CD4-positive, alpha-beta memory T cell (primary cell): Measurements from ENCODE around the gene TTC28. TPM values are rescaled to one million over a fixed set of nuclear protein-coding genes. Genes with fewer than 3 reads are reported as not detected.

ENCODE experiments used
- CTCF ChIA-PET: fragments of 350-600 bp; sonication (Branson Sonifier 250); formaldehyde crosslinking; loops from one replicate; lab custom pipeline; 2021; ENCODE audit warnings: inconsistent platforms; ENCODE audit not compliant: partially characterized antibody; lab: Charles Lee
- POLR2A ChIA-PET: fragments of 350-600 bp; sonication (Branson Sonifier 250); formaldehyde crosslinking; loops from one replicate; lab custom pipeline; 2021; ENCODE audit not compliant: partially characterized antibody; lab: Charles Lee
- DNase-seq, 5 donors: peaks; one replicate each; pipeline versions ENCODE4 v3.0.0 to v3.0.0-alpha.2; 2020 to 2022; ENCODE audit warnings: mixed read lengths in 1 of 5
- H3K27ac ChIP-seq: one replicate; pipeline ENCODE4 v1.7.0; 2013; ENCODE audit warnings: low read depth, low read length
- H3K27me3 ChIP-seq: 2 replicates; pipeline ENCODE4 v1.7.0; 2013; ENCODE audit warnings: mild to moderate bottlenecking, low read length, moderate library complexity; ENCODE audit not compliant: insufficient read depth
- H3K36me3 ChIP-seq: 2 replicates; pipeline ENCODE4 v1.7.0; 2013; ENCODE audit warnings: mild to moderate bottlenecking, low read length, moderate library complexity; ENCODE audit not compliant: insufficient read depth
- H3K4me1 ChIP-seq: 2 replicates; pipeline ENCODE4 v1.7.0; 2013; ENCODE audit warnings: mild to moderate bottlenecking, low read length, moderate library complexity; ENCODE audit not compliant: insufficient read depth
- H3K4me3 ChIP-seq, 2 donors: one replicate each; pipeline ENCODE4 v1.7.0; 2013; ENCODE audit warnings: low read length in 2 of 2, mild to moderate bottlenecking in 1 of 2
- H3K9me3 ChIP-seq, 2 donors: one replicate each; pipeline ENCODE4 v1.7.0; 2013; ENCODE audit warnings: low read length in 2 of 2, control low read depth in 1 of 2; ENCODE audit not compliant: control insufficient read depth in 1 of 2
- H3K27ac Mint-ChIP-seq, 7 donors: one replicate each; pipeline ENCODE4 v1.8.0; 2020 to 2021; ENCODE audit warnings: mixed read lengths in 7 of 7, mild to moderate bottlenecking in 6 of 7, inconsistent platforms in 3 of 7, moderate library complexity in 3 of 7
- H3K27me3 Mint-ChIP-seq, 2 donors: one replicate each; pipeline ENCODE4 v1.8.0; 2020 to 2021; ENCODE audit warnings: mixed read lengths in 2 of 2
- H3K36me3 Mint-ChIP-seq, 2 donors: one replicate each; pipeline ENCODE4 v1.8.0; 2020 to 2021; ENCODE audit warnings: mixed read lengths in 2 of 2, inconsistent platforms in 1 of 2, mild to moderate bottlenecking in 1 of 2
- H3K4me1 Mint-ChIP-seq, 4 donors: one replicate each; pipeline ENCODE4 v1.8.0; 2020 to 2021; ENCODE audit warnings: mixed read lengths in 4 of 4, mild to moderate bottlenecking in 1 of 4
- H3K4me3 Mint-ChIP-seq, 8 donors: one replicate each; pipeline ENCODE4 v1.8.0; 2020 to 2021; ENCODE audit warnings: mixed read lengths in 8 of 8, mild to moderate bottlenecking in 7 of 8, moderate library complexity in 6 of 8, inconsistent platforms in 3 of 8
- H3K9me3 Mint-ChIP-seq, 8 donors: one replicate each; pipeline ENCODE4 v1.8.0; 2020 to 2021; ENCODE audit warnings: mixed read lengths in 8 of 8, mild to moderate bottlenecking in 5 of 8, inconsistent platforms in 3 of 8, moderate library complexity in 1 of 8
- intact Hi-C: fragments of 100-400 bp; cut with micrococcal nuclease; formaldehyde crosslinking; loops from one replicate; pipeline ENCODE4 v1.15.1; 2023
- polyA plus RNA-seq, 2 donors: library from polyadenylated mRNA; unstranded; fragments of 300-500 nt; fragmentation: Illumina TruSeq; gene quantifications; one replicate each; pipeline ENCODE4 v1.2.3, GENCODE V29; 2021
- total RNA-seq, 2 experiments: library from RNA; stranded (reverse); gene quantifications; one replicate each; pipeline ENCODE4 v1.2.3, GENCODE V29; 2021

The TTC28 gene
- total and polyA plus RNA-seq, 4 experiments from 2014 or later: 0.50 to 1.7 (median 1.6) TPM; not detected in 1

DNA sequence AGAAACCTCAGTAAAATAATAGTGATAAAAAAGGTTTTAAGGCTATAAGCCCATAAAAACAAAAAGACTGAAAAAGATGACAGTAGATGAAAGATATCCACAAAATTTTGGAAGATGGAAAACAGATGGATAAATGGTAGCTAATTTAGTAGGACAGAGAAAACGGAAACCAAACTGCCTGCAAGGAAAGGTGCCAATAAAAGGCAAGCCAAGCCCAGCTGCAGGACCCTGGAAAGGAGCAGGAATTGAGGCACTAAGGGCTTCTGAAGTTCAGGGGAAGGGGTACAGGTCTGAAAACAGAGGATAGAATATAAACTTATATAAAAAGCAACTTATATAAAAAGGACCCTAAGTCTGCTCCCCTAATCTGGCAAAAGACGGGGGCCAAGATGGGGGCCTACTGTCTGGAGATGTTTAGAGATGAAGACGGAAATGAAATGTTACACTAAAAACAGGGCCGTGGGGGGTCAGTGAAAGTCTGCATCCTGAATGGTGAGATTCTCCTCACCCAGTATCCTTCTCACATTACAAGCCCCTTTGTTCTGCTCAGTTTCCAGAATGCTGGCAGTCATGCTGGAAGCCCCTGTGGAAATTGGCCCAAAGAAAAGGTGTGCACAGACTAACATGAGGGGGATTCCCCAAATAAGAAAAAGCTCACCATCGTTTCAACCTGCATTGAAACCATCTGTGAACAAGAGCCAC lies 491.3 kb downstream of the TTC28 start:
- no peaks in the 10 kb centered on the region for H3K27me3 ChIP-seq
- H3K4me3 ChIP-seq: no peak overlapping the region
- peaks cover 6 to 27% of the 10 kb centered on the region in 2 donors for H3K27me3 Mint-ChIP-seq
- no peaks in the 10 kb centered on the region for H3K4me1 Mint-ChIP-seq
- H3K36me3 ChIP-seq: no peaks in the 10 kb centered on the region
- DNase-seq: no peak
- H3K4me3 Mint-ChIP-seq: no peak overlapping the region
- ChIA-PET POLR2A (no interaction called here), CTCF (no interaction called here)
- peaks cover 0 to 3% (median 0%) of the 10 kb centered on the region in 8 donors for H3K9me3 Mint-ChIP-seq
- H3K36me3 Mint-ChIP-seq: no peaks in the 10 kb centered on the region
- H3K27ac Mint-ChIP-seq: no peak overlapping the region
- no peak overlapping the region for H3K27ac ChIP-seq
- no peaks in the 10 kb centered on the region for H3K9me3 ChIP-seq
- intact Hi-C loops: no loop called here
- H3K4me1 ChIP-seq: no peaks in the 10 kb centered on the region

DNA sequence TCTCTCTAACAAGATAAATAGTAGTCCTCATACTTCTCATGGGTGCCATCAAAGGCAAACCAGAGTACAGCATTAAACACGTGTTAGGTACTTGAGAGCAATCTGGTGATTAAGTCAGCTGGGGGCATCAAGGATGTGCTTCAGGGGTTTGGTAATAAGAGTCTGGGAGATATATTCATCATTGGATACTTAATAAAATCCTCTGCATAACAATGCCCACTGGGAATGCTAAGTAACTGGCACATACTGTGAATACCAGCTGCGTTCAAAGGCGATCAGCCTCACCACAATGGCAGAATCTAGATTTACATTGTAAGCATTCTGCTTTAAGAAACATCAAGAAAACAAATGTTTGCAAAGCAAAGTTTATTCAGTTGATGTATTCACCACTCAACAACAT lies 492.0 kb downstream of the TTC28 start:
- intact Hi-C loops: no loop called here
- H3K27me3 Mint-ChIP-seq: peaks cover 4 to 26% of the 10 kb centered on the region in 2 donors
- H3K4me1 ChIP-seq: no peaks in the 10 kb centered on the region
- no peaks in the 10 kb centered on the region for H3K27me3 ChIP-seq
- no peaks in the 10 kb centered on the region for H3K36me3 ChIP-seq
- no peak overlapping the region for H3K27ac ChIP-seq
- no peak for DNase-seq
- H3K27ac Mint-ChIP-seq: no peak overlapping the region
- peaks cover 0 to 1% (median 0%) of the 10 kb centered on the region in 8 donors for H3K9me3 Mint-ChIP-seq
- no peak overlapping the region for H3K4me3 ChIP-seq
- CTCF ChIA-PET: no interaction called here
- no peak overlapping the region for H3K4me3 Mint-ChIP-seq
- POLR2A ChIA-PET: no interaction called here
- no peaks in the 10 kb centered on the region for H3K4me1 Mint-ChIP-seq
- no peaks in the 10 kb centered on the region for H3K9me3 ChIP-seq
- no peaks in the 10 kb centered on the region for H3K36me3 Mint-ChIP-seq

DNA sequence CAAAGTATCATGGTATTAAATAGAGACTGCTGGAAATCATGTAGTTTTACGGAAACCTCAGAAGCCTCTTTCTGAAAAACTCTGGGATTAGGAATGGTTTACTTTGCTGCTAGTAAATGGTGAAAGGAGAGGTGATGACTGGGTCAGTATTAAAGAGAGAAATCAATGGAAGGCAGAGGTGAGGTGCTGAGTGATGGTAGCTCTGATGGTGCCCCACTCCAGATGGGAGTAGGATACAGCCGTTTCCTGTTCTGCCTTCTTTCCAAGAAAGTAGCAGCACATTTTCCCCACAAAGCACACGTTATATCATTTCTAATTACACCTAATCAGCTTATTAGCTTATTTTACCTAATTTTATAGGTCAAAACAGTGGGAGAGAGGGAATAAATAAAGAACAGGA lies 493.0 kb downstream of the TTC28 start:
- H3K27ac ChIP-seq: no peak overlapping the region
- H3K9me3 Mint-ChIP-seq: peaks cover 0 to 1% (median 0%) of the 10 kb centered on the region in 8 donors
- H3K4me3 ChIP-seq: no peak overlapping the region
- H3K27me3 ChIP-seq: no peaks in the 10 kb centered on the region
- ChIA-PET CTCF (no interaction called here), POLR2A (no interaction called here)
- no peaks in the 10 kb centered on the region for H3K9me3 ChIP-seq
- no peak overlapping the region for H3K4me3 Mint-ChIP-seq
- peaks cover 2 to 24% of the 10 kb centered on the region in 2 donors for H3K27me3 Mint-ChIP-seq
- H3K36me3 ChIP-seq: no peaks in the 10 kb centered on the region
- no peaks in the 10 kb centered on the region for H3K36me3 Mint-ChIP-seq
- intact Hi-C loops: no loop called here
- H3K4me1 ChIP-seq: no peaks in the 10 kb centered on the region
- H3K27ac Mint-ChIP-seq: no peak overlapping the region
- no peaks in the 10 kb centered on the region for H3K4me1 Mint-ChIP-seq
- no peak for DNase-seq

DNA sequence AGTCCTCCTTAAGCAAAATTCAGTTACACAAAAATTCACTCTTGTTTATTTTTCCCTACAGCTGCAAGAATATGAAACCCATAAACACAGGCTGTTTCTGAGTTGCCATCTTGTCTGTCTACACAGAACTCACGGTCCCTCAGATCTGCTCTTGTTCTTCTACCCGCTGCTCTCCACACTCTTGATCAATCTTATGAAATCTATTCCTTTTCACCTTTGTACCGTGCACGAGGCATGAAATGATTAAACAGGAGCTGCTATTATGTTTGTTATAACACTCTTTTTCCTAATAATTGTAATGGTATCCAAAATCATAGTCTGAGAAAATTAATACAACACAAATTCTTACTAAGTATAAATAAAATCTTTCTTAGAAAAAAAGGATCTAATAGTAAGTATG lies 494.5 kb downstream of the TTC28 start:
- Histone ChIP-seq H3K4me1 (no peaks in the 10 kb centered on the region), H3K27ac (no peak overlapping the region), H3K36me3 (no peaks in the 10 kb centered on the region), H3K9me3 (no peaks in the 10 kb centered on the region), H3K4me3 (no peak overlapping the region), H3K27me3 (no peaks in the 10 kb centered on the region)
- no peak for DNase-seq
- intact Hi-C loops: no loop called here
- ChIA-PET POLR2A (no interaction called here), CTCF (no interaction called here)
- Mint-ChIP-seq H3K27ac (no peak overlapping the region), H3K27me3 (peaks cover 4 to 26% of the 10 kb centered on the region in 2 donors), H3K9me3 (peaks cover 0 to 1% (median 0%) of the 10 kb centered on the region in 8 donors), H3K4me1 (no peaks in the 10 kb centered on the region), H3K4me3 (no peak overlapping the region), H3K36me3 (no peaks in the 10 kb centered on the region)

DNA sequence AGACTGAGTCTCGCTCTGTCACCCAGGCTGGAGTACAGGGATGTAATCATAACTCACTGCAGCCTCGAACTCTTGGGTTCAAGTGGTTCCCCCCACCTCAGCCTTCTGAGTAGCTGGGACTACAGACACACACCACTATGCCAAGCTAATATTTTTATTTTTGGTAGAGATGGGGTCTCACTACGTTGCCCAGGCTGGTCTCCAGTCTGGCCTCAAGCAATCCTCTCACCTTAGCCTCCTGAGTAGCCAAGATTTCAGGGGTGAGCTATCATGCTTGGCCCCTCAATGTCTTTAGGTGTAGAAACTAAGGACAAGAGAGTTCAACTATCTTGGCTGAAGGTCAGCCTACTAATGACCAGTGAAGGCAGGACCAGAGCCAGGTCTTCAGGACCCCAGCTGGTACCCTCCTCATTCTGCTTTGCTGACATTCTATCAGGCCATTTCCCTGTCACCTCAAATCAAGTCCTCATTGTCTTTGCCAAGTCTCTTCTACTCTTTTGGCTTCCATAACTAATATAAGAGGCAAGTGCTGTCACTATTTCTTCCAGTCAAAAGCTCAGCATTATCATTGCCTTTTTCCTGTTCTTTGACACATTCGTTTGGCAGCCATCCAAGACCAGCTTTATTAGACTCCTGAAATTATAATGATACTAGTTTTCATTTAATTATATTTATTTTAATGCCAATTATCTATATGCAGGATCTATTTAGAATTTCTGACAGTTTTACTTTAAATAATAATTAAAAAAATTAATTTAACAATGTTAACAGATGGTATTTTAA lies 496.4 kb downstream of the TTC28 start:
- H3K4me3 Mint-ChIP-seq: no peak overlapping the region
- no peaks in the 10 kb centered on the region for H3K4me1 ChIP-seq
- H3K36me3 ChIP-seq: no peaks in the 10 kb centered on the region
- H3K9me3 Mint-ChIP-seq: peaks cover 0 to 1% (median 0%) of the 10 kb centered on the region in 8 donors
- no peaks in the 10 kb centered on the region for H3K27me3 ChIP-seq
- peaks cover 2 to 14% of the 10 kb centered on the region in 2 donors for H3K27me3 Mint-ChIP-seq
- no peak overlapping the region for H3K27ac ChIP-seq
- DNase-seq: peak in 1 of 5 donors; percentile 16
- H3K36me3 Mint-ChIP-seq: no peaks in the 10 kb centered on the region
- POLR2A ChIA-PET: no interaction called here
- no peak overlapping the region for H3K4me3 ChIP-seq
- CTCF ChIA-PET: no interaction called here
- H3K4me1 Mint-ChIP-seq: no peaks in the 10 kb centered on the region
- intact Hi-C loops: no loop called here
- no peaks in the 10 kb centered on the region for H3K9me3 ChIP-seq
- H3K27ac Mint-ChIP-seq: no peak overlapping the region

DNA sequence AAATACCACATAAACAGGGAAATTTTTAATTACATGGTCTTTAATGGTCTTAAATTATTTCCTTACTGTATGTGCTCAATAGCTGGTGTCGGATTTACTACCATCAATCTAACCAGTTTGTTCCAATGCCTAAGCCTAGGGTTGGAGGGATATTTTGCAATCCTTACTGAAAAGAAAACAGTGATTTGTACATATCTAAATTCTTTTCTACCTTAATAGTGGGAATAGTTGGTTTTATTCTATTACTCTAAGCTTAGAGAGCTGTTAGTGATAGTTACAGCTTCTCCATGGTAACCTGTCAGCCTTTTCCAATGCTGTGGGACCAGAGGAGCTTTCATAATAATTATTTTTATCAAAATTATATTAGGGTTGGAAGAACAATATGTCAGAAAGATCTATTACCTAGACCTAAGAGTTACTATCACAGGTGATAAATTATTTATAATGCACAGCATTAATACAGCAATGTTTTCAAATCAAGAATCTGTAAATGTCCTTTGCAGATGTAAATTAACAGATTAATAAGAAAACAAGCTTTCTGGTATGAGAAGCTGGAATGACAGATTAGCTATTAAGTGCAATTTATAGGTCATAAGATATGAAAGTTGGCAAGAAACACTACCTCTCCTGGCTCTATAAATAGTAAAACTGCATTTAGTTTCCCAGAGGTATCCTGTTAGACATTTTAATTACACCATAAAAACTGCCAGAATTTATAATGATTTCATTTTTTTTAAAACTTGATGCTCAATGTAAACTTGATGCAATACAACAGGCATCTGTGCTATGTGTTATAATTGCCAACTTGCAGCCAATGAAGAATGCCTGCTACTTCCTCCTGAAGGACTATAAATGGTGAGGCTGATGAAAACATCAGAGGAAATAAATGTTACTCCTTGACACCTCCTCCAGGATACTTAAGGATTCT lies 498.6 kb downstream of the TTC28 start:
- Histone ChIP-seq H3K4me1 (no peaks in the 10 kb centered on the region), H3K36me3 (no peaks in the 10 kb centered on the region), H3K27me3 (no peaks in the 10 kb centered on the region), H3K9me3 (no peaks in the 10 kb centered on the region), H3K4me3 (no peak overlapping the region), H3K27ac (no peak overlapping the region)
- no peaks in the 10 kb centered on the region for H3K4me1 Mint-ChIP-seq
- H3K4me3 Mint-ChIP-seq: no peak overlapping the region
- H3K27me3 Mint-ChIP-seq: peaks cover 4 to 10% of the 10 kb centered on the region in 2 donors
- CTCF ChIA-PET: no interaction called here
- H3K27ac Mint-ChIP-seq: no peak overlapping the region
- H3K9me3 Mint-ChIP-seq: peaks cover 0 to 3% (median 0%) of the 10 kb centered on the region in 8 donors
- DNase-seq: no peak
- POLR2A ChIA-PET: no interaction called here
- H3K36me3 Mint-ChIP-seq: no peaks in the 10 kb centered on the region
- intact Hi-C loops: no loop called here

DNA sequence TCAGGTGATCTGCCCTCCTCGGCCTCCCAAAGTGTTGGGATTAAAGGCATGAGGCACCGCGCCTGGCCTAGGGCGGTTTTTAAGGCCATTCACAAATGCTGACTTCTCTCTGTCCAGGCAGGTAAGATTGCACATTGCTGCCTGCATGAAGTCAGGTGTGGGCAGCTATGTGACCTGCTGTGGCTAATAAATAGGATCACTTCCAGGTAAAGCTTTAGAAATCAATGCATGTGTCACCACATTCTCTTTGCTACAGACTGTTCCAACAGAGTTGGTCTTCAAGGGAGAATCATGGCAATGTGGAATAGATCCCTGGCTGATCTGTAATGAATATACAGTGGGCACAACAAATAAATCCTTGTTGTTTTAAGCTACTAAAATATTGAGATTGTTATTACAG lies 500.2 kb downstream of the TTC28 start:
- Histone ChIP-seq H3K27ac (no peak overlapping the region), H3K9me3 (no peaks in the 10 kb centered on the region), H3K36me3 (no peaks in the 10 kb centered on the region), H3K27me3 (no peaks in the 10 kb centered on the region), H3K4me3 (no peak overlapping the region), H3K4me1 (no peaks in the 10 kb centered on the region)
- Mint-ChIP-seq H3K27ac (no peak overlapping the region), H3K27me3 (peaks cover 4 to 5% of the 10 kb centered on the region in 2 donors), H3K9me3 (peaks cover 0 to 8% (median 0%) of the 10 kb centered on the region in 8 donors), H3K4me1 (no peaks in the 10 kb centered on the region), H3K4me3 (no peak overlapping the region), H3K36me3 (no peaks in the 10 kb centered on the region)
- ChIA-PET POLR2A (no interaction called here), CTCF (no interaction called here)
- no peak for DNase-seq
- intact Hi-C loops: no loop called here
